ENCODE results near the gene CDH4. TPM values are rescaled to one million over a fixed set of nuclear protein-coding genes. Genes with fewer than 3 reads are reported as not detected.

The CDH4 gene
- total RNA-seq, 1 experiment from 2014 or later: 5.3 TPM

GRCh38 chr20:61811166-61811565 lies 559.1 kb downstream of the CDH4 start:
- POLR2A ChIA-PET: no interaction called here
- no peak for ATAC-seq
- peaks cover 15% of the 10 kb centered on the region for H3K27me3 Mint-ChIP-seq (ENCODE audit: low read depth)

More at GRCh38 chr20:61811166-61811565, 559.1 kb downstream of the CDH4 start:
- no peaks in the 10 kb centered on the region for H3K9me3 Mint-ChIP-seq
- CTCF ChIA-PET: interaction anchor here (0.5 to 1.6 kb wide), 2 partner anchors 85 to 550 kb away, joined by 4 to 6 read pairs; no protein-coding TSS in a partner anchor
- peaks cover 4% of the 10 kb centered on the region; the same call in 1 of the 2 replicates for H3K4me1 Mint-ChIP-seq
- no peak overlapping the region for H3K4me3 Mint-ChIP-seq
- no peaks in the 10 kb centered on the region for H3K36me3 Mint-ChIP-seq
- TF ChIP-seq GABPB1 (CRISPR knock-in tag; IDR thresholded peaks at IDR 0.05): no peak
- TF ChIP-seq, protein P1, sequence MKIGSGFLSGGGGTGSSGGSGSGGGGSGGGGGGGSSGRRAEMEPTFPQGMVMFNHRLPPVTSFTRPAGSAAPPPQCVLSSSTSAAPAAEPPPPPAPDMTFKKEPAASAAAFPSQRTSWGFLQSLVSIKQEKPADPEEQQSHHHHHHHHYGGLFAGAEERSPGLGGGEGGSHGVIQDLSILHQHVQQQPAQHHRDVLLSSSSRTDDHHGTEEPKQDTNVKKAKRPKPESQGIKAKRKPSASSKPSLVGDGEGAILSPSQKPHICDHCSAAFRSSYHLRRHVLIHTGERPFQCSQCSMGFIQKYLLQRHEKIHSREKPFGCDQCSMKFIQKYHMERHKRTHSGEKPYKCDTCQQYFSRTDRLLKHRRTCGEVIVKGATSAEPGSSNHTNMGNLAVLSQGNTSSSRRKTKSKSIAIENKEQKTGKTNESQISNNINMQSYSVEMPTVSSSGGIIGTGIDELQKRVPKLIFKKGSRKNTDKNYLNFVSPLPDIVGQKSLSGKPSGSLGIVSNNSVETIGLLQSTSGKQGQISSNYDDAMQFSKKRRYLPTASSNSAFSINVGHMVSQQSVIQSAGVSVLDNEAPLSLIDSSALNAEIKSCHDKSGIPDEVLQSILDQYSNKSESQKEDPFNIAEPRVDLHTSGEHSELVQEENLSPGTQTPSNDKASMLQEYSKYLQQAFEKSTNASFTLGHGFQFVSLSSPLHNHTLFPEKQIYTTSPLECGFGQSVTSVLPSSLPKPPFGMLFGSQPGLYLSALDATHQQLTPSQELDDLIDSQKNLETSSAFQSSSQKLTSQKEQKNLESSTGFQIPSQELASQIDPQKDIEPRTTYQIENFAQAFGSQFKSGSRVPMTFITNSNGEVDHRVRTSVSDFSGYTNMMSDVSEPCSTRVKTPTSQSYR (CRISPR knock-in tag; IDR thresholded peaks at IDR 0.05): no peak
- TF ChIP-seq ZNF219 (CRISPR knock-in tag; IDR thresholded peaks at IDR 0.05; ENCODE audit: borderline replicate concordance): no peak
- no peak for TF ChIP-seq ZNF121 (CRISPR knock-in tag; IDR thresholded peaks at IDR 0.05)
- TF ChIP-seq, protein P2, sequence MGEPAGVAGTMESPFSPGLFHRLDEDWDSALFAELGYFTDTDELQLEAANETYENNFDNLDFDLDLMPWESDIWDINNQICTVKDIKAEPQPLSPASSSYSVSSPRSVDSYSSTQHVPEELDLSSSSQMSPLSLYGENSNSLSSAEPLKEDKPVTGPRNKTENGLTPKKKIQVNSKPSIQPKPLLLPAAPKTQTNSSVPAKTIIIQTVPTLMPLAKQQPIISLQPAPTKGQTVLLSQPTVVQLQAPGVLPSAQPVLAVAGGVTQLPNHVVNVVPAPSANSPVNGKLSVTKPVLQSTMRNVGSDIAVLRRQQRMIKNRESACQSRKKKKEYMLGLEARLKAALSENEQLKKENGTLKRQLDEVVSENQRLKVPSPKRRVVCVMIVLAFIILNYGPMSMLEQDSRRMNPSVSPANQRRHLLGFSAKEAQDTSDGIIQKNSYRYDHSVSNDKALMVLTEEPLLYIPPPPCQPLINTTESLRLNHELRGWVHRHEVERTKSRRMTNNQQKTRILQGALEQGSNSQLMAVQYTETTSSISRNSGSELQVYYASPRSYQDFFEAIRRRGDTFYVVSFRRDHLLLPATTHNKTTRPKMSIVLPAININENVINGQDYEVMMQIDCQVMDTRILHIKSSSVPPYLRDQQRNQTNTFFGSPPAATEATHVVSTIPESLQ (CRISPR knock-in tag; IDR thresholded peaks at IDR 0.05): no peak
- no peak for TF ChIP-seq IRF2 (CRISPR knock-in tag; IDR thresholded peaks at IDR 0.05; ENCODE audit: borderline replicate concordance, low read depth)
- no peak for TF ChIP-seq MLX (CRISPR knock-in tag; IDR thresholded peaks at IDR 0.05)
- no peak for TF ChIP-seq JAZF1 (CRISPR knock-in tag; IDR thresholded peaks at IDR 0.05)
- TF ChIP-seq E2F4 (CRISPR knock-in tag; IDR thresholded peaks at IDR 0.05; ENCODE audit: borderline replicate concordance, low read depth): no peak
- TF ChIP-seq CREM (CRISPR knock-in tag; IDR thresholded peaks at IDR 0.05): no peak
- TF ChIP-seq, protein P3, sequence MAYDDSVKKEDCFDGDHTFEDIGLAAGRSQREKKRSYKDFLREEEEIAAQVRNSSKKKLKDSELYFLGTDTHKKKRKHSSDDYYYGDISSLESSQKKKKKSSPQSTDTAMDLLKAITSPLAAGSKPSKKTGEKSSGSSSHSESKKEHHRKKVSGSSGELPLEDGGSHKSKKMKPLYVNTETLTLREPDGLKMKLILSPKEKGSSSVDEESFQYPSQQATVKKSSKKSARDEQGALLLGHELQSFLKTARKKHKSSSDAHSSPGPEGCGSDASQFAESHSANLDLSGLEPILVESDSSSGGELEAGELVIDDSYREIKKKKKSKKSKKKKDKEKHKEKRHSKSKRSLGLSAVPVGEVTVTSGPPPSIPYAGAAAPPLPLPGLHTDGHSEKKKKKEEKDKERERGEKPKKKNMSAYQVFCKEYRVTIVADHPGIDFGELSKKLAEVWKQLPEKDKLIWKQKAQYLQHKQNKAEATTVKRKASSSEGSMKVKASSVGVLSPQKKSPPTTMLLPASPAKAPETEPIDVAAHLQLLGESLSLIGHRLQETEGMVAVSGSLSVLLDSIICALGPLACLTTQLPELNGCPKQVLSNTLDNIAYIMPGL (CRISPR knock-in tag; IDR thresholded peaks at IDR 0.05): no peak
- no peak for TF ChIP-seq KAT7 (CRISPR knock-in tag; IDR thresholded peaks at IDR 0.05; ENCODE audit: borderline replicate concordance)
- TF ChIP-seq OVOL2 (CRISPR knock-in tag; IDR thresholded peaks at IDR 0.05; ENCODE audit: borderline replicate concordance): no peak
- TF ChIP-seq, protein P4, sequence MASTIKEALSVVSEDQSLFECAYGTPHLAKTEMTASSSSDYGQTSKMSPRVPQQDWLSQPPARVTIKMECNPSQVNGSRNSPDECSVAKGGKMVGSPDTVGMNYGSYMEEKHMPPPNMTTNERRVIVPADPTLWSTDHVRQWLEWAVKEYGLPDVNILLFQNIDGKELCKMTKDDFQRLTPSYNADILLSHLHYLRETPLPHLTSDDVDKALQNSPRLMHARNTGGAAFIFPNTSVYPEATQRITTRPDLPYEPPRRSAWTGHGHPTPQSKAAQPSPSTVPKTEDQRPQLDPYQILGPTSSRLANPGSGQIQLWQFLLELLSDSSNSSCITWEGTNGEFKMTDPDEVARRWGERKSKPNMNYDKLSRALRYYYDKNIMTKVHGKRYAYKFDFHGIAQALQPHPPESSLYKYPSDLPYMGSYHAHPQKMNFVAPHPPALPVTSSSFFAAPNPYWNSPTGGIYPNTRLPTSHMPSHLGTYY (CRISPR knock-in tag; IDR thresholded peaks at IDR 0.05): no peak
- H3K27ac Mint-ChIP-seq: no peak overlapping the region
- no peak for DNase-seq (ENCODE audit: low spot score)
